Calu3 (cell line): ENCODE results near the gene DMAP1. TPM values are rescaled to one million over a fixed set of nuclear protein-coding genes. Genes with fewer than 3 reads are reported as not detected.

Experiments
- BruUV-seq: library from RNA; stranded (reverse); fragments of 400-500 nt; replicated peaks from 2 replicates; lab custom pipeline; 2021; lab: Mats Ljungman, UMichigan
- CTCF ChIA-PET: fragments of 300-600 bp; sonication (Branson Sonifier 250); formaldehyde crosslinking; loops from one replicate; lab custom pipeline; 2022; ENCODE audit warnings: antibody characterized with exemption; lab: Charles Lee
- DNase-seq: peaks from one replicate; pipeline ENCODE4 v3.0.0; 2022
- H3K27ac Mint-ChIP-seq: one replicate; pipeline ENCODE4 v1.8.0; 2022; ENCODE audit warnings: mixed read lengths; ENCODE audit not compliant: unreplicated experiment
- H3K27me3 Mint-ChIP-seq: one replicate; pipeline ENCODE4 v1.8.0; 2022; ENCODE audit warnings: mixed read lengths; ENCODE audit not compliant: unreplicated experiment
- H3K36me3 Mint-ChIP-seq: one replicate; pipeline ENCODE4 v1.8.0; 2022; ENCODE audit warnings: mild to moderate bottlenecking, moderate library complexity, mixed read lengths; ENCODE audit not compliant: insufficient read depth, unreplicated experiment
- H3K4me1 Mint-ChIP-seq: one replicate; pipeline ENCODE4 v1.8.0; 2022; ENCODE audit warnings: mild to moderate bottlenecking, low read depth, mixed read lengths; ENCODE audit not compliant: unreplicated experiment
- H3K4me3 Mint-ChIP-seq: one replicate; pipeline ENCODE4 v1.8.0; 2022; ENCODE audit warnings: mild to moderate bottlenecking, low read depth, moderate library complexity, mixed read lengths; ENCODE audit not compliant: unreplicated experiment
- H3K9me3 Mint-ChIP-seq: one replicate; pipeline ENCODE4 v1.8.0; 2022; ENCODE audit warnings: low read depth, mixed read lengths; ENCODE audit not compliant: unreplicated experiment
- CTCF ChIP-seq: fragments of 200-600 bp; IDR thresholded peaks from one replicate; pipeline ENCODE4 v1.8.0; 2022; ENCODE audit warnings: antibody characterized with exemption; ENCODE audit not compliant: unreplicated experiment
- intact Hi-C: fragments of 100-400 bp; cut with micrococcal nuclease; formaldehyde crosslinking; loops from one replicate; pipeline ENCODE4 v1.10.0; 2022; ENCODE audit not compliant: unreplicated experiment
- total RNA-seq: library from RNA; stranded (reverse); gene quantifications from 2 replicates; pipeline ENCODE4 v1.2.3, GENCODE V29; 2022

DMAP1 gene
- total RNA-seq, 1 experiment from 2014 or later: 42.9 TPM

GRCh38 chr1:44236490-44237272 is 23.4 kb downstream of the DMAP1 start:
- Mint-ChIP-seq H3K36me3 (no peaks in the 10 kb centered on the region), H3K9me3 (no peaks in the 10 kb centered on the region), H3K4me1 (no peaks in the 10 kb centered on the region), H3K4me3 (no peak overlapping the region), H3K27me3 (no peaks in the 10 kb centered on the region), H3K27ac (no peak overlapping the region)
- no peak for TF ChIP-seq CTCF
- DNase-seq: no peak
- intact Hi-C loops: no loop called here
- BruUV-seq: no TSS peak
- CTCF ChIA-PET: no interaction called here

GRCh38 chr1:44237721-44238457 is 24.6 kb downstream of the DMAP1 start:
- DNase-seq: no peak
- Mint-ChIP-seq H3K4me3 (no peak overlapping the region), H3K27me3 (no peaks in the 10 kb centered on the region), H3K4me1 (no peaks in the 10 kb centered on the region), H3K36me3 (no peaks in the 10 kb centered on the region), H3K9me3 (no peaks in the 10 kb centered on the region), H3K27ac (no peak overlapping the region)
- intact Hi-C loops: no loop called here
- TF ChIP-seq CTCF: no peak
- no TSS peak for BruUV-seq
- CTCF ChIA-PET: no interaction called here

GRCh38 chr1:44238660-44239059 is 25.4 kb downstream of the DMAP1 start:
- intact Hi-C loops: no loop called here
- H3K4me1 Mint-ChIP-seq: no peaks in the 10 kb centered on the region

More at GRCh38 chr1:44238660-44239059, 25.4 kb downstream of the DMAP1 start:
- no peak for TF ChIP-seq CTCF
- Mint-ChIP-seq H3K4me3 (no peak overlapping the region), H3K27ac (no peak overlapping the region), H3K36me3 (no peaks in the 10 kb centered on the region), H3K9me3 (no peaks in the 10 kb centered on the region), H3K27me3 (no peaks in the 10 kb centered on the region)
- CTCF ChIA-PET: interaction anchor here (0.6 kb wide), 1 partner anchor 99 kb away, joined by 6 read pairs; no protein-coding TSS in a partner anchor
- no peak for DNase-seq
- BruUV-seq: no TSS peak
